Spleen (tissue), 7 donors: ENCODE results near the gene FRMD4A.

ENCODE experiments used
- POLR2A ChIP-seq, 3 donors: fragments of 450-650 bp; IDR thresholded peaks; one replicate each; pipeline ENCODE4 v1.5.1; 2017; ENCODE audit warnings: antibody characterized with exemption in 3 of 3, mild to moderate bottlenecking in 1 of 3
- TF ChIP-seq, protein P1 (sequence below), 11 experiments: fragments of 200-600 bp in 7 of 11; fragments of 450-650 bp in 4 of 11; sonication (generic) in 4 of 11; IDR thresholded peaks in 8 of 11; conservative IDR thresholded peaks in 3 of 11; 1 replicate in 7 of 11; 2 replicates in 4 of 11; pipeline versions ENCODE4 v1.4.0 to v1.8.0; 2016 to 2021; ENCODE audit warnings: antibody characterized with exemption in 11 of 11, inconsistent platforms in 4 of 11, mild to moderate bottlenecking in 1 of 11
- donor health status: DM: no; HTN: no; CAD: no; lungs with moderate emphysema.
- donor health status: DM: no; HTN: no; CAD: no.
- donor health status: DM: no; HTN: no; CAD: no.

GRCh38 chr10:13885238-13885990 is 445.3 kb downstream of the FRMD4A start:
- TF ChIP-seq POLR2A (IDR thresholded peaks at IDR 0.05): no peak
- TF ChIP-seq, protein P1, sequence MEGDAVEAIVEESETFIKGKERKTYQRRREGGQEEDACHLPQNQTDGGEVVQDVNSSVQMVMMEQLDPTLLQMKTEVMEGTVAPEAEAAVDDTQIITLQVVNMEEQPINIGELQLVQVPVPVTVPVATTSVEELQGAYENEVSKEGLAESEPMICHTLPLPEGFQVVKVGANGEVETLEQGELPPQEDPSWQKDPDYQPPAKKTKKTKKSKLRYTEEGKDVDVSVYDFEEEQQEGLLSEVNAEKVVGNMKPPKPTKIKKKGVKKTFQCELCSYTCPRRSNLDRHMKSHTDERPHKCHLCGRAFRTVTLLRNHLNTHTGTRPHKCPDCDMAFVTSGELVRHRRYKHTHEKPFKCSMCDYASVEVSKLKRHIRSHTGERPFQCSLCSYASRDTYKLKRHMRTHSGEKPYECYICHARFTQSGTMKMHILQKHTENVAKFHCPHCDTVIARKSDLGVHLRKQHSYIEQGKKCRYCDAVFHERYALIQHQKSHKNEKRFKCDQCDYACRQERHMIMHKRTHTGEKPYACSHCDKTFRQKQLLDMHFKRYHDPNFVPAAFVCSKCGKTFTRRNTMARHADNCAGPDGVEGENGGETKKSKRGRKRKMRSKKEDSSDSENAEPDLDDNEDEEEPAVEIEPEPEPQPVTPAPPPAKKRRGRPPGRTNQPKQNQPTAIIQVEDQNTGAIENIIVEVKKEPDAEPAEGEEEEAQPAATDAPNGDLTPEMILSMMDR (IDR thresholded peaks at IDR 0.05 in 8 of 11, conservative IDR thresholded peaks at IDR 0.05 in 3 of 11): no peak
